MM.1S (cell line): ENCODE measurements around the gene TCAF2.
"Not testable (repeated sequence)": the region's sequence is repeated elsewhere in the genome, so short reads cannot be mapped to it uniquely, and the experiment has no call there.

ENCODE experiments used
- CTCF ChIP-seq: fragments of 300-600 bp; sonication (generic); IDR thresholded peaks from 2 replicates; pipeline ENCODE4 v1.5.1; 2016; ENCODE audit warnings: antibody characterized with exemption, low read length, mixed read lengths
- EZH2 ChIP-seq: fragments of 300-600 bp; sonication (generic); optimal IDR thresholded peaks from 2 replicates; pipeline ENCODE3; 2017; ENCODE audit warnings: low read depth, mild to moderate bottlenecking, antibody characterized with exemption, low read length, mixed read lengths
- EZH2phosphoT487 ChIP-seq: fragments of 300-600 bp; sonication (generic); IDR thresholded peaks from 2 replicates; pipeline ENCODE4 v1.6.1; 2018; ENCODE audit warnings: antibody characterized with exemption, low read length

GRCh38 chr7:143620646-143621045 is at the start of gene TCAF2:
- TF ChIP-seq CTCF, EZH2phosphoT487, EZH2: not testable (repeated sequence)
